HG03432 (cell line): Measurements from ENCODE around the gene CEACAM5.

Experiments
- ATAC-seq: cut with Tn5 transposase; IDR thresholded peaks from one replicate; pipeline ENCODE4 v1.9.1; 2021; ENCODE audit warnings: mild to moderate bottlenecking, moderate library complexity; ENCODE audit not compliant: unreplicated experiment

Gene CEACAM5

GRCh38 chr19:41708481-41708880 lies at the start of gene CEACAM5:
Gene CEACAM5 (plus strand): TSS chr19:41708626. CDS start chr19:41708732, 106 bp downstream.
- ATAC-seq = no peak

GRCh38 chr19:41666075-41666474 lies 42.4 kb upstream of the CEACAM5 start:
- ATAC-seq = no peak

- ATAC-seq = no peak
Observed at GRCh38 chr19:41668315-41668714, 40.1 kb upstream of the CEACAM5 start.

GRCh38 chr19:41670755-41671154 lies 37.7 kb upstream of the CEACAM5 start:
- ATAC-seq = no peak

GRCh38 chr19:41671486-41671885 lies 36.9 kb upstream of the CEACAM5 start:
- no peak for ATAC-seq

- no peak for ATAC-seq
Observed at GRCh38 chr19:41682437-41682836, 26.0 kb upstream of the CEACAM5 start.

- no peak for ATAC-seq
Observed at GRCh38 chr19:41687419-41687818, 21.0 kb upstream of the CEACAM5 start.

- no peak for ATAC-seq
Observed at GRCh38 chr19:41688098-41688497, 20.3 kb upstream of the CEACAM5 start, which contains the start of gene CEACAM7. Gene CEACAM7 (minus strand): TSS chr19:41688270. CDS start chr19:41688165, 105 bp downstream.

GRCh38 chr19:41688687-41689086 lies 19.7 kb upstream of the CEACAM5 start:
- ATAC-seq = no peak

GRCh38 chr19:41689993-41690800 lies 18.2 kb upstream of the CEACAM5 start:
- ATAC-seq = no peak

- ATAC-seq = no peak
Observed at GRCh38 chr19:41690801-41691065, 17.7 kb upstream of the CEACAM5 start.

- ATAC-seq = no peak
Observed at GRCh38 chr19:41691268-41691970, 17.0 kb upstream of the CEACAM5 start.

- ATAC-seq = no peak
Observed at GRCh38 chr19:41694196-41694595, 14.2 kb upstream of the CEACAM5 start.

GRCh38 chr19:41694831-41695635 lies 13.4 kb upstream of the CEACAM5 start:
- ATAC-seq = no peak

- ATAC-seq = no peak
Observed at GRCh38 chr19:41695745-41696144, 12.7 kb upstream of the CEACAM5 start.

GRCh38 chr19:41696402-41697197 lies 11.8 kb upstream of the CEACAM5 start:
- no peak for ATAC-seq

- no peak for ATAC-seq
Observed at GRCh38 chr19:41697198-41697855, 11.1 kb upstream of the CEACAM5 start.

GRCh38 chr19:41698746-41699230 lies 9.6 kb upstream of the CEACAM5 start:
- ATAC-seq = no peak

- ATAC-seq = no peak
Observed at GRCh38 chr19:41699231-41699967, 9.0 kb upstream of the CEACAM5 start.
